Stimulated activated CD4-positive, alpha-beta T cell treated with anti-CD3 and anti-CD28 coated beads, Interleukin-15, amount 100 ng/mL, for 24 hours (primary cell): ENCODE results near the gene SLC48A1.

ENCODE experiments used
- DNase-seq: peaks from one replicate; pipeline ENCODE4 v3.0.0-alpha.2; 2020

Gene SLC48A1

DNA sequence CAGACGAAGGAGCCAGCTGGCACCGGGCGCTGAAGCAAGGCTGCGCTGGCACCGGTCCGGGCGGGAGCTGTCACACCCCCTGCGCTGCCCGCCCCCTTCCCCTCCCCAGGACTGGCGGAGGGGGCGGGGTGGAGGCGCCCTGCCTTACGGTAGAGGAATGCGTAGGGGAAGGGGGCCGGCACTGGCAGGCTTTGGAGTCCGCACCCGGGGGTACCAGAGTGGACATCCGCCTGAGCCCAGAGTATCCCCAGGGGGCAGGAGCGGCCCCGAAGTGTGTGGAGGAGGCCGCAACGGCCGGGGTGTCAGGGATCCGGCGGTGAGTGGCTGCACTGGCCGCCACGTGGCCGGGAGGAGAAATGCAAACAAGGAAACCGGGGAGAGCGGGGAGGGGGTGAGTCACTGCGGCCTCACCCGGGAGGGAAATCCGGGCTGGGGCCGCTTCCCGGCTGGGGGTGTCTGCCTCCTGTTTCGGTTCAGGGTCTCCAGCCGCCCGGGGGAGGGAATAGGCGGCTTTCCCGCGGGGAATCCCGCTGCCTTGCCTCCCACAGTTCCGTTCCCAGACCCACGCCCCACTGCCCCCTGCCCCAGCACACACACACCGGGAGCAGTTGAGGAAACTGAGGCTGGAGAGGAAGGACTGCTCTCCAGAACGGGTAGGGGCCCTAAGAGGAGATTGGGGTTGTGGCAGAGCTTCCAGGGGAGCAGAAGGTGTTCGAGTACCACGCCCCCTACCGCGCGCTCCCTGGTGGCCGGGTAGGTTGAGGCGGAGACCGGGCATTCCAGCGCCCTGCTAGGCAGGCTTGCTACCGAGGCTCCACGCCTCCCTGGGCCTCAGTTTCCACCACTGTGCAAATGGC, 14.0 kb upstream of the SLC48A1 start, which contains the start of gene RAPGEF3:
RAPGEF3 (minus strand) TSS at position 47 of the 857 bp plus-strand sequence. CDS start 324 bp downstream, outside the sequence.
- DNase-seq = peak; percentile 84

GRCh38 chr12:47762850-47763465, 10.1 kb upstream of the SLC48A1 start:
- DNase-seq = no peak

- DNase-seq = no peak
These were observed 9.3 kb upstream of the SLC48A1 start for GRCh38 chr12:47763481-47764346.

GRCh38 chr12:47766502-47767215, 6.4 kb upstream of the SLC48A1 start:
- DNase-seq = no peak

- peak; percentile 82 for DNase-seq
These were observed 5.8 kb upstream of the SLC48A1 start for GRCh38 chr12:47767216-47767724.

DNA sequence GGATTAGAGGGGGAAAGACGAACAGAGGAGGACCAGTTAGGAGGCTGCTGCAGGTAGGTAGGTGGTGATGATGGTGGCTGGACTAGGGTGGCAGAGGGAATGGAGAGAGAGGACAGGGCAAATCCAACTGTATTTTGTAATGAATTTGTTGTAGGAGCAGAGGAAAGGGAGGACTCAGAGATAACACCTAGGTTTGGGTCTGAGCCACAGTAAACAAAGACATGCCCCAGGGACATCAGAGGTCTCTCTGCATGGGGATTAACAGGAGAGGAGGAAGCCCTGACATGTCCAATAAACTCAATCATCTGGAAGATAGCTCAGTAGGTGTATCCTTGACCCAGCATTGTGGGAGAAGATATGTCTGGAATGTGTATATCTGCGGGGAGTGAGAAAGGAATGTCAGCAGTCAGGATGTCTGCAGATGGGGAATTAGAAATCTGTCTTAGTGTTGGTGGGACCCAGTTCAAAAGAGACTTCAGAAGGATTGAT, 4.7 kb upstream of the SLC48A1 start:
- no peak for DNase-seq

DNA sequence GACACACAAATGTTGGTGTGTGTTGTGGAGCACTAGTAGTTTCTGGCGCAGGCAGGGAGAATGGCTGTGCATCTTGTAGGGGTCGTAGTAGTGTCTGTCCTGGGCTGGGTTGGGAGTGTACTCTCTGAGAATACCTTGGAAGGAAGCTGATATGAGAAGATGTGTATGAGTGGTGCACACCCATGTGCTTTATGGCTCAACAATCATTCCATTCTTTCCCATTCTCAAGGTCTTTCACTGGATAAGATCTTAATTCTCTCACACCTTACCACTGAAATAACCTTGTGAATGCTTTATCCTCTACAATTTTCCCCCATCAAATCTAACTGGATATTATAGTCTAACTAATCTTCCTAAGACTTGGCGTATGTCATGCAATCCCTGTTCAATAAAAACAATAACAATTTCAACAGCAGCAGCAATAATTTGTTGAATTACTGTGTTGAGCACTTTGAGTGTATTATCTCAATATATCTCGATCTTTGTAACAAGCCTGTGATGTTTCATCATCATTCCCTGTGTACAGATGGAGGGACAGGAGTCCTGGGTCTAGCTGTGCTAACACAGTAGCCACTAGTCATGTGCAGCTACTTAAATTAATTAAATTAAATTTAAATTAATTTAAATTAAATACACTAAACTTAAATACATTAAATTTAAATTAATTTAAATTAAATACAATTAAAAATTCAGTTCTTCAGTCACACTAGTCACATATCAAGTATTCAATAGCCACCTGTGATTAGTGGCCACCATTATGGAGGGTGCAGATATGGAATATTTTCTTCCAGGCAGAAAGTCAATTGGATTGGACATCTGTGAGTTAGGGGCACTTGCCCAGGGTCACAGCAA, 3.6 kb upstream of the SLC48A1 start:
- DNase-seq = no peak

DNA sequence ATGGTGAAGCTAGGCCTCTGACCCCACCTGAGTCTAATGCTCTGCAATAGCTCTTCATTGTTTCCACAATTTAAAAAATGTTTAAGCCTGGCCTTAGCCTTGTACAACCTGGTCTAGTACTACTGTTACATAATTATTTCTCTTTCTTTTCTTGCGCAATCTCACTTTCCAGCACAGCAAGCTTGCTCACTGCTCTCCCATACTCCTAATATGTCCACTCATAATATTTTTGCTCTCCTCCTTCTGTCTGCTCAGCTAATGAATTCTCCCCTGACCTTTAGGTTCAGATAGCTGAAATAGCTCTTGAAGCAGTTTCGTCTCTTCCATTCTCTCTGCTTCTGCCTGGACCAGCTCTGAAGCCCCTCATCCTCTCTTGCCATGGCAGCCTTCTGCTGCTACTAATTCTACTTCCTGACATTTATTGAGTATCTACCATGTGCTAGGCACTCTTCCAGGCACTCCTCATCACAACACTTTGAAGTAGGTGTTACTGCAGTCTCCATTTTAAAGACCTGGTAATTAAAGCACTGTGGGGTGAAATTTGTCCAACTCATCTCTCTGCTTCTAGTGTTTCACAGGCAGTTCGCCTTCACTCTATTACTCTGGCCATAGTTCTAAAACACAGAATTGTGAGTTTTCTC, 2.8 kb upstream of the SLC48A1 start:
- no peak for DNase-seq

DNA sequence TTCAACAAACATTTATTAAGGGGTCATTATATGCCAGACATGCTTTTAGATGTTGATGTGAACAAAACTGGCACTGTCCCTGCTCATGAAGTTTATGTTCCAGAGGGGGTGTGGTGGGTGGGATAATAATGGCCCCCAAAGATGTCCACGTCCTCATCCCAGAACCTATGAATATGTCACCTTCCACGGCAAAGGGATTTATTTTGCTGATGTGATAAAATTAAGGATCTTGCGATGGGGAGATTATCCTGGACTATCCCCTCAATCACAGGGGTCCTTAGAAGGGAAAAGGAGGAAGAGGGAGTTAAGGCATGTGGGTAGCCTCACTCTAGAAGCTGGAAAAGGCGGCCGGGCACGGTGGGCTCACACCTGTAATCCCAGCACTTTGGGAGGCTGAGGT, 1.7 kb upstream of the SLC48A1 start:
- no peak for DNase-seq

DNA sequence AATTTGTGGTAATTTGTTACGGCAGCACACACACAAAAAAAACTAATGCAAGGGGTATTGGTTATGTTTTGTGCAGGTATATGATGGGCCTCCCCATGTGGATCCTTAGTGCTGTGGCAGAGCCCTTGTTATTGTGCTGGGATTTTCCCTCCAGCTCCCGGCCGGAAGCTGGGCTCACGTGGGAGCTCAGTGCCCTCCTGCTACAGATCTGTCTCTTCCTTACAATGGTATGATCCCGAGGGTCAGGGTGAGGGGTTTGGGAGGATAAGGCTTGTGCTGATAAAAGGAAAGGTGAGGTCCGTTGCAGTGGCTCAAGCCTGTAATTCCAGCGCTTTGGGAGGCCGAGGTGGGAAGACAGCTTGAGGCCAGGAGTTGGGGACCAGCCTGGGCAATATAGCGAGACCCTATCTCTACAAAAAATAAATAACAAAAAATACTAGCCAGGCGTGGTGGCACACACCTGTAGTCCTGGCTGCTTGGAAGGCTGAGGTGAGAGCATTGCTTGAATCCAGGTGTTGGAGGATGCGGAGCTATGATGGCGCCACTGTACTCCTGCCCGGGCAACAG, 861 bp upstream of the SLC48A1 start:
- no peak for DNase-seq

- DNase-seq = no peak
These were observed 338 bp upstream of the SLC48A1 start for GRCh38 chr12:47772738-47773061.

GRCh38 chr12:47773858-47774580, 981 bp downstream of the SLC48A1 start:
- no peak for DNase-seq

DNA sequence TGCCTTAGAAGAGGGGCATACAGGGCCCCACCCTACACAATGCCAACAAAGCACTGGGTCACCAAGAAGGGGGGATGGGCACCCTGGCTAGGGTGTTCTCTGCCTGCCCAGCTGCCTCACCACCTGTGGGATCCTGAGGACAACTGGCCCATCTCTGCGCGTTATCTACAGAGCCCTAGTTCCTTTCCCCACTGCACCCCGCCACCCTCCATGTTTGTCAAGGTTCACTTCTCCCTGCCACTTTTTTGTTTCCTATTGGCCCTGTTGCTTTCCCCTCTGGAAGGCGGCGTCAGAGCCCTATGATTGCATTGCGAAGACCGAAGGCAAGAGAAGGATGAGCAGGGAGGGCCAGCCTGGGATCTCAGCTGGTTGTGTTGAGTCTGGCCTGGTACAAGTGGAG, 1.6 kb downstream of the SLC48A1 start:
- DNase-seq = no peak

GRCh38 chr12:47775100-47775911, 2.3 kb downstream of the SLC48A1 start:
- DNase-seq = no peak

- no peak for DNase-seq
These were observed 3.6 kb downstream of the SLC48A1 start for GRCh38 chr12:47776471-47777143.

DNA sequence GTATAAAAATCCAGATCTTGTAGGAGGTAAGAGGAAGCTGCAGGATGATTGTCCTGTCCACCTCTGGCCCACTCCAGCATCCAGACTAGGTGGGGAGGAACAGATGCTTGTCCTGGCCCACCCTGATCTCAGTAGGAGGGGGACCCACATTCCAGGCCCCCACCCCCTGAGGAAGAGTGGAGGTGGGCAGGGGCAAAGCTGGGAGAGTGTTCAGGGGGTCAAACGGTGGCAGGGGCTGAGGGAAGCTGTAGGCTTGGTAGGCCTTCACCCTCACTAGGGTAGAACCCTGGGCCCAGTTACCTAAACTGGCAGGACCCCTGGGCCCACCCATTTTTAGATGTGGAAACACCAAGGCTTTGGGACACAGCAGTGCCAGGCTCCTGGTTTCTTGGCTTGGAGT, 4.1 kb downstream of the SLC48A1 start:
- DNase-seq = no peak

- no peak for DNase-seq
These were observed 4.9 kb downstream of the SLC48A1 start for GRCh38 chr12:47777741-47778558.
